Measurements from ENCODE around the gene NDUFS7. TPM values are rescaled to one million over a fixed set of nuclear protein-coding genes. Genes with fewer than 3 reads are reported as not detected.
A peak's percentile ranks its signal among the peaks of the same experiment; 100 is the strongest.

The NDUFS7 gene
- total and polyA plus RNA-seq, 9 of the 15 experiments (the other 6 are each of a cell fraction or from before 2014, with no cell fraction given): 6.0 to 271 (median 60.6) TPM

GRCh38 chr19:1351381-1351851 lies 32.3 kb upstream of the NDUFS7 start:
- in situ Hi-C loops (cut with MboI): no loop called here
- no peak for FAIRE-seq
- no peak overlapping the region for H3K4me3 ChIP-seq
- no peak overlapping the region for H3K27ac ChIP-seq (ENCODE audit: extremely low read depth, low read depth, low read length)
- intact Hi-C loops (cut with micrococcal nuclease): no loop called here
- H3K4me1 ChIP-seq (replicated peaks in 1 of 2; ENCODE audit: control insufficient read depth in 2 of 2, insufficient read depth in 2 of 2, low read length in 2 of 2): peaks cover 10 to 24% of the 10 kb centered on the region in 2 experiments
- WGBS (ENCODE audit: insufficient coverage, low coverage, missing lambda C conversion rate): 77% methylated on average over 21 of the region's 21 CpGs
- H4K20me1 ChIP-seq (replicated peaks; ENCODE audit: control insufficient read depth, insufficient read depth, low read length): peaks cover 5% of the 10 kb centered on the region; the same call in 1 of the 2 replicates
- H3K9me3 ChIP-seq (replicated peaks; ENCODE audit: control insufficient read depth, insufficient read depth, low read depth, low read length): no peaks in the 10 kb centered on the region
- ATAC-seq: no peak
- no peak overlapping the region for H3K4me2 ChIP-seq (ENCODE audit: insufficient read depth, low read length)
- peaks cover 4% of the 10 kb centered on the region; the same call in 2 of the 3 replicates for H3K36me3 ChIP-seq (ENCODE audit: control insufficient read depth, insufficient read depth, low read length)
- TF ChIP-seq ZNF277 (CRISPR knock-in tag; IDR thresholded peaks at IDR 0.05; ENCODE audit: borderline replicate concordance): peak; percentile 18; the same call in 1 of the 2 replicates
- peak; percentile 83; the same call in 1 of the 2 replicates for TF ChIP-seq ZNF408 (CRISPR knock-in tag; IDR thresholded peaks at IDR 0.05; ENCODE audit: low read depth)
- TF ChIP-seq GATAD2B (IDR thresholded peaks at IDR 0.05; ENCODE audit: borderline replicate concordance): no peak
- no peak overlapping the region for H3K9ac ChIP-seq (ENCODE audit: insufficient read depth in 1 of 2, low read depth in 2 of 2, low read length in 2 of 2)
- no peaks in the 10 kb centered on the region for H3K9me1 ChIP-seq (ENCODE audit: control insufficient read depth, insufficient read depth, low read length)
- no peaks in the 10 kb centered on the region for H3K27me3 ChIP-seq (ENCODE audit: control insufficient read depth in 2 of 2, insufficient read depth in 2 of 2, low read length in 2 of 2)
- no peak overlapping the region for H2AFZ ChIP-seq (ENCODE audit: low read depth, low read length)
- H3K79me2 ChIP-seq (ENCODE audit: control insufficient read depth, insufficient read depth, low read length): peaks cover 15% of the 10 kb centered on the region
- BruUV-seq (replicated peaks): no TSS peak
- no peak for DNase-seq (ENCODE audit: extremely low read depth in 1 of 4, low spot score in 3 of 4)
- CTCF ChIA-PET (ENCODE audit: low intra/inter-chr PET ratio): no interaction called here
- POLR2A ChIA-PET: no interaction called here

DNA sequence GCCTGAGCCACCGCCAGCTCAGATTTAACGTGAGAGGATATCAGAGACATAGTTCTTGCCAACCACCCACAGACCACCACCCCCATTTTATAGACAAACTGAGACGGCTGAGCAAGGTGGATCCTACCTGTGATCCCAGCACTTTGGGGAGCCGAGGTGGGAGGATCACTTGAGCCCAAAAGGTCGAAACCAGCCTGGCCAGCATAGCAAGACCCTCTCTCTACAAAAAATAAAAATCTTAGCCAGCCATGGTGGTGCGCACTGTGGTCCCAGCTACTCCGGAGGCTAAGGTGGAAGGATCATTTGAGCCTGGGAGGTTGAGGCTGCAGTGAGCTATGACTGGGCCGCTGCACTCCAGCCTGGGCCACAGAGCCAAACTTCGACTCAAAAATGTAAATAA lies 30.6 kb upstream of the NDUFS7 start:
- H2AFZ ChIP-seq (ENCODE audit: low read depth, low read length): no peak overlapping the region
- H3K27ac ChIP-seq (ENCODE audit: extremely low read depth, low read depth, low read length): no peak overlapping the region
- H3K27me3 ChIP-seq (ENCODE audit: control insufficient read depth in 2 of 2, insufficient read depth in 2 of 2, low read length in 2 of 2): no peaks in the 10 kb centered on the region
- CTCF ChIA-PET (ENCODE audit: low intra/inter-chr PET ratio): interaction anchor here (0.5 kb wide), 1 partner anchor 138 kb away, joined by 5 read pairs; the partner anchor contains the start of gene REEP6
- POLR2A ChIA-PET: interaction anchor here (0.6 to 1.3 kb wide), 2 partner anchors 10 to 11 kb away, joined by 3 read pairs; no protein-coding TSS in a partner anchor
- no peak overlapping the region for H3K4me3 ChIP-seq
- BruUV-seq (replicated peaks): no TSS peak
- no peaks in the 10 kb centered on the region for H3K9me3 ChIP-seq (replicated peaks; ENCODE audit: control insufficient read depth, insufficient read depth, low read depth, low read length)
- no peaks in the 10 kb centered on the region for H3K9me1 ChIP-seq (ENCODE audit: control insufficient read depth, insufficient read depth, low read length)
- 84% methylated on average over 9 of the region's 9 CpGs for WGBS (ENCODE audit: insufficient coverage, low coverage, missing lambda C conversion rate)
- peaks cover 5% of the 10 kb centered on the region; the same call in 1 of the 2 replicates for H4K20me1 ChIP-seq (replicated peaks; ENCODE audit: control insufficient read depth, insufficient read depth, low read length)
- FAIRE-seq: no peak
- peaks cover 21% of the 10 kb centered on the region for H3K36me3 ChIP-seq (ENCODE audit: control insufficient read depth, insufficient read depth, low read length)
- no peak overlapping the region for H3K9ac ChIP-seq (ENCODE audit: insufficient read depth in 1 of 2, low read depth in 2 of 2, low read length in 2 of 2)
- no peak for ATAC-seq
- H3K4me2 ChIP-seq (ENCODE audit: insufficient read depth, low read length): no peak overlapping the region
- in situ Hi-C loops (cut with MboI): no loop called here
- H3K4me1 ChIP-seq (replicated peaks in 1 of 2; ENCODE audit: control insufficient read depth in 2 of 2, insufficient read depth in 2 of 2, low read length in 2 of 2): peaks cover 10 to 28% of the 10 kb centered on the region in 2 experiments
- intact Hi-C loops (cut with micrococcal nuclease): no loop called here
- no peak for DNase-seq (ENCODE audit: extremely low read depth in 1 of 4, low spot score in 3 of 4)
- H3K79me2 ChIP-seq (ENCODE audit: control insufficient read depth, insufficient read depth, low read length): peaks cover 19% of the 10 kb centered on the region
- TF ChIP-seq ZNF121 (CRISPR knock-in tag; conservative IDR thresholded peaks at IDR 0.05) (peak; percentile 92), BCOR (IDR thresholded peaks at IDR 0.05) (peak; percentile 27; the same call in 1 of the 2 replicates), ZNF274 (IDR thresholded peaks at IDR 0.05; ENCODE audit: borderline replicate concordance, low read depth, low read length) (no peak), RBM25 (IDR thresholded peaks at IDR 0.05; ENCODE audit: low read depth, low read length, severe bottlenecking) (peak; percentile 35)
